ENCODE measurements around the gene LRP4.

The LRP4 gene

DNA sequence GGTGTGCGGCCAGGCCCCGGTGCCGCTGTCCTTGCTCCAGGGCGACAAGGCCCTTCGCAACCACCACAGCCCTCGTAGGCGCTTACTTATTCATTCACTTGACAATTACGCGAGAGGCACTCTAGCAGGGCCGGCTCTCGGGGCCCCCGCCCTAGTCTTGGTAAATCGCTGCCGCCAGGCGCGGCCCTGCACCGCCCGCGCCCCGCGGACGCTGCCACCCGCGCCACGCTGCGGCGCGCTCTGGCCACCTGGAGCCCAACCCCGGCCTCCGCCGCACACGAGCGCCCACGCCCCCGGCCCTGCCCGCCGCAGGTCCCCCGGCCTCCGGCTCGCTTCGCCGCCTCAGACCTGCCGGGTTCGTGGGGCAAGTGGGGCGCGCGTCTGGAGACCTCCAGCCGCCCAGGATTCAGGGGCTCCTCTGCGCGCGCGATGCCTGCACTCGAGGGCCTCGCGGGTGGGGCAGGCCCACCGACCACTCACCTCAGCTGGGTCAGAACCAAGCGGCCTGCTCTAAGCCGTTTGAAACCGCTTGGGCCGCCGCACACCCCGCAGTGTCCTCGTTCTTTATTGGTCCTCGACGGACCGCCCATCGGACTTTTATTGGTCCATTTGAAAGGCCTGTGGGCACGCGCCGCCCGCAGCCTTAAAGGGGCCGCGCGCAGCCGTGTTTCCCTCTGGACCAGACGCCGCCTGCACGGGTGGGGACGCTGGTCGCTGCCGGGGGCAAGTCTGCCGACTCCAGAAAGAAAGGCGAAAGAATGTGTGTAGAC lies 72.4 kb downstream of the LRP4 start, which contains the start of gene CKAP5:
Gene CKAP5 (minus strand): TSS at position 541 of the 770 bp plus-strand sequence. CDS start 25,049 bp downstream, outside the sequence.
- DNase-seq (ENCODE audit: low read depth): peak; percentile 53

- no peak for DNase-seq (ENCODE audit: low read depth)
Observed at GRCh38 chr11:46845440-46845739, 73.0 kb downstream of the LRP4 start.

DNA sequence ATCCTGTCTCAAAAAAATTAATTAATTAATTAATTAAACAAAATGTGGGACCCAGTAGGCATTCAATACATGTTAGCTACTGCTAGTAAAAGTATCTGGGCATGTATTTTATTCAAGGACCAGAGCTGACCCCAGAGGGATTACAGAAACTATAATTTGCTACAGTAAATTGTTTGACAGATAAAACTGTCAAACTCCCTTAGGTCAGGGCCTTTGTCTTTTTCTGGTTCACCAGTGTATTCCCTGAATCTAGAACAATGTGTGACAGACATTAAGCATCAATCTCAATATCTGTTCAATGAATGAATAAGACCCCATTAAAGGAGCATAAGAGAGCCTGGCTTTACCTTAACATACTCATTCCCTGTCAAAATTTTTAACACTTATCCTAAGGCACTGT lies 78.2 kb downstream of the LRP4 start:
- no peak for DNase-seq (ENCODE audit: low read depth)

GRCh38 chr11:46838501-46838900 lies 79.8 kb downstream of the LRP4 start:
- DNase-seq (ENCODE audit: low read depth): no peak

GRCh38 chr11:46837860-46838259 lies 80.5 kb downstream of the LRP4 start:
- no peak for DNase-seq (ENCODE audit: low read depth)

GRCh38 chr11:46836870-46837269 lies 81.5 kb downstream of the LRP4 start:
- DNase-seq (ENCODE audit: low read depth): no peak

DNA sequence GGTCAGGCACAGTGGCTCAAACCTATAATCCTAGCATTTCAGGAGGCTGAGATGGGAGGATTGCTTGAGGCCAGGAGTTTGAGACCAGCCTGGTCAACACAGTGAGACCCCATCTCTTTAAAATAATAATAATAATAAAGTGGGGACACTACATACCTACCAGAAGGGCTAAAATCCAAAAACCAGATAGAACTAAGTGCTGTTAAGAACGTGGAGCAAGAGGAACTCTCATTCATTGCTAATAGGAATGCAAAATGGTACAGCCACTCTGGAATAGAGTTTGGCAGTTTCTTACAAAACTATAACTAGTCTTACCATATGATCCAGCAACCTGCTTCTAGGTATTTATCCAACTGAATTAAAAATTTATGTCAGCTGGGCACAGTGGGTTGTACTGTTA lies 81.9 kb downstream of the LRP4 start:
- DNase-seq (ENCODE audit: low read depth): no peak

DNA sequence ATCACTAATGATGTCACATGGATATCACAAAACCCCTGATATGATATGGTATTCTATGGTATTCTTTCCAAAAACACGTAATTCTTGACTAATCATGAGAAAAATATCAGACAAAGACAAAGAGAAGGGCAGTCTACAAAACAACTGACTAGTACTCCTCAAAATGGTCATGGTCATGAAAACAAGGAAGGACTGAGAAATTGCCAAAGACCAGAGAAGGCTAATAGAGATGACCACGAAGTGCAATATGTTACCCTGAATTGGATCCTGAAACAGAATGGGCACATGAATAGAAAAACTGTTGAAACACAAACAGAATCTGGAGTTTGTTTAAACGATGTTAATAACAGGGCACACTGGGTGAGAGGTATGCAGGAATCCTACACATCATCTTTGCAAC lies 82.5 kb downstream of the LRP4 start:
- no peak for DNase-seq (ENCODE audit: low read depth)

DNA sequence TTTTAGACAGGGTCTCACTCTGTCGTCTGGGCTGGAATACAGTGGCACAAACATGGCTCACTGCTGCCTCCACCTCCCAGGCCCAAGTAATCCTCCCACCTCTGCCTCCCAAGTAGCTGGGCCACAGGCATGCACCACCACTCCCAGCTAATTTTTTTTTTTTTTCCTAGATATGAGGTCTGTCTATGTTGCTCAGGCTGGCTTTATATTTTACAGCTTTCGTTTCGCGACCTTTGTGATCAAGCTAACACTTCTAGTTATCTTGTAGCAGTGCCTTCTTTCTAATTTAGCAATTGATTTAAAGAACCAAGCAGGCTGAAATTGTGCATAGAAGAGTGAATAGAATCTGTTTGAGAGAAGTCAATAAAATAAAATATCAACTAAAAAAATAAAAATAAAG lies 83.5 kb downstream of the LRP4 start:
- no peak for DNase-seq (ENCODE audit: low read depth)

DNA sequence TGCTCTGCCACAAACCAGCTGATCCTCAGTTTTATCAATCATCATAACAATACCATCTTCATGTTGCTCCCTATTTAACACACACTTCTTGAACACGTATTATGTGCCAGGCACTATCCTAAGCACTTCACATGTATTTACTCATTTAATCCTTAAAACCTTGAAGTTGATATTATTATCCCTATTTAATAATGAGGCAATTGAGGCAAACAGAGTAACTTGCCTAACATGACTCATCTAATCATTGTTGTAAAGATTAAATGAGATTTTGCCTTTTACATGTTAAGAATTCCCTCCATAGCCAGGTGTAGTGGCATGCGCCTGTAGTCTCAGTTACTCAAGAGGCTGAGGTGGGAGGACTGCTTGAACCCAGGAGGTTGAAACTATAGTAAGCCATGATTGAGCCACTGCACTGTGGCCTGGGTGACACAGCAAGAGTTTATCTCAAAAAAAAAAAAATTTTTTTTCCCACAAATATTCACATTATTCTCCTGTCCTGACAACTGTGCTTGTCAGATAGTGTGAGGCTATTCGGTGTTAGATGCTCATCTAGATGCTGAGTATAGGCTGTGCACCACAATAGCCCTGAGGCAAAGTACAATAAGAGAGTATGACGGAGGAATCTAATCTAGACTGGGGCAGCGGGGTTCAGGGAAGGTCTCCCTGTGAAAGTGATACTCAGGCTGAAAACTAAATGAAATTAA lies 85.7 kb downstream of the LRP4 start:
- no peak for DNase-seq (ENCODE audit: low read depth)

DNA sequence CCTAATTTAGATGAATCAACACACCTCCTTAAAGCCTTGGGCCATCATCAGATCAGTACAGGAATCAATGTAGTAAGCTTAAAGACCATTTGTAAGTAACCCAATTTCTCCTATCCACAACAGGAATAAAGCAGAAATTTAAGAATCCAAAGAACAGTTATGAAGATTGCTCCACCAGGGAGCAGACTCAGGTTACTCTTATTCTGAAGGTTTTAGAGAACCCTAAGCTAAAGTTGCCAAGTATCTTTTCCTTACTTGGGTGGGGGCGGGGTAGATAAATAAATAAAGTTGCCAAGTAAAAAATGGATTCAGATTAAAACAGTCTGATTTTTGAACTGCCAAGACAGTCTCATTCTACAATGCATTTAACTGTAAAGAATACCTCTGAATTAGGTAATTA lies 90.4 kb downstream of the LRP4 start:
- no peak for DNase-seq (ENCODE audit: low read depth)

DNA sequence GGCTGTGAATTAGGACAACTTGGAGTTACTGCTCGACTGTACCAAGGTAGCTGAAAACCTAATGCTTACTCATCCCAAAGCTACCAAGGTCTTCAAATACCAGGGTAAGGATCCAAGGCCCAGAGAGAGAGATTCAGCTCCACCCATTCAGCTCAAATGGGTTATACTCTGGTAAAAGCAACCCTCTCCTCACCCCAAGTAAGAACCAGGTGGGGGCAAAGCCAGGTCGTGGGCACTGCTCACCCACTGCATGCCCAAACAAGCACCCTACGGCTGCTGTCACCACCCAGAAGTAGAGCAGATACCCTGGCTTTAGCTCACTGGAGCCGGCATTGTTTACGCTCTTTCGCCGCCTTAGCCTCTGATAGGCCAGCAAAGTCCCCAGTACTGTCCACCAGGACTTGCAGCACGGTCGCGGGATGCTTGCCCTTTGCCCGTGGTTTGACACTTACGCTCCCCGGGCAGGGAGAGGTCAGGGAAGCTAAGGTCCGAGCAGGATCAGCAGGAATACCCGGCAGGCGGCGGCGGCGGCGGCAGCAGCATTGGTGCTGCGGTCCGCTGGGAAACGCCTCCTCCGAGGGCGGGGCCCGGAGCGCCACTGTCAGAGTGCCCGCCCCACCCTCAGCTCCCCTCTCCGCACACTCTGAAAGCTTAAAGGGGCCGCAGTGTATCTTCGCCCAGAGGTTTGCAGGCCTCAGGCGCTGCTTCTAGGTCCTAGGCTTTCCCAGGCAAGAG lies 91.9 kb downstream of the LRP4 start:
- peak; percentile 25 for DNase-seq (ENCODE audit: low read depth)

GRCh38 chr11:46808799-46809431 lies 109.4 kb downstream of the LRP4 start:
- DNase-seq (ENCODE audit: low read depth): peak; percentile 9
